GM21423 (cell line): ENCODE results near the gene PNCK.

Experiments
- ATAC-seq: cut with Tn5 transposase; IDR thresholded peaks from one replicate; pipeline ENCODE4 v1.9.1; 2021; ENCODE audit warnings: mild to moderate bottlenecking, moderate library complexity; ENCODE audit not compliant: unreplicated experiment

PNCK gene

GRCh38 chrX:153631907-153632594, 41.6 kb downstream of the PNCK start:
- no peak for ATAC-seq

DNA sequence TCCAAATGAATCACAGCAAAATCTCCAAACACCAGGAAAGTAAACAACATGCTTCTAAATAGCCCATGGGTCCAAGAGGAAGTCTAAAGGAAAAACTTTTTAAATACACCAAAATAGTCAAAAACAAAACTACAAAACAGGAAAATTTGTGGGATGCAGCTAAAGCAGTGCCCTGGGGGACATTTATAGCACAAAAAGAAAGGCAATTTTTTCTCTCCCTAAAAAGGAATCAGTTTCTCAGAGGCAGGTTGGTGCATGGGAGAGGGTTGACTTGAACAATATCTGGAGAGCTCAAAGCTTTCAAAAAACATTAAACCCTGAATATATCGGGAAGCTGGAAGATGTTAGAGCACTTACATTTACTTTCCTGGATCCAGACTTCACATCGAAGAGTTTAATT, 42.3 kb downstream of the PNCK start:
- no peak for ATAC-seq

GRCh38 chrX:153628665-153629064, 44.9 kb downstream of the PNCK start:
- no peak for ATAC-seq

DNA sequence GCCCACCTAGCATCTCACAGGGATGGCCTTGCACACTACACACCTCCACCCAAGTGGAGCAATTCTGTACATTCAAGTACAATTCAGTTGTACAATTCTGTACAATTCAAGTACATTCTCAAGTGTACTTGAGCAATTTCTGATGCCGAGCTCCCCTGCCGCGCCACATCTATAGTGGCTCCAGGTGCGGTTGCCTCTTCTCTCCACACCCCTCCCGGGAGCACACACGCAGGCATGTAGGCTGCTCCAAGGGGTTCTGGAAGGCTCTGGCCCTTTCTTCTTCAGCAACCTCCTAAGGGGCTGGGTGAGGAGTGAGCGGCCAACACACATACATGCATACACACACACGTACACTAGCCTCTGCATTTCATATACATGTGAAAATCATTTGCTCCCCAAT, 45.5 kb downstream of the PNCK start:
- ATAC-seq: no peak

- ATAC-seq: no peak
Measured at GRCh38 chrX:153627675-153628111, 45.9 kb downstream of the PNCK start.

- ATAC-seq: no peak
Measured at GRCh38 chrX:153626863-153627674, 46.5 kb downstream of the PNCK start.

DNA sequence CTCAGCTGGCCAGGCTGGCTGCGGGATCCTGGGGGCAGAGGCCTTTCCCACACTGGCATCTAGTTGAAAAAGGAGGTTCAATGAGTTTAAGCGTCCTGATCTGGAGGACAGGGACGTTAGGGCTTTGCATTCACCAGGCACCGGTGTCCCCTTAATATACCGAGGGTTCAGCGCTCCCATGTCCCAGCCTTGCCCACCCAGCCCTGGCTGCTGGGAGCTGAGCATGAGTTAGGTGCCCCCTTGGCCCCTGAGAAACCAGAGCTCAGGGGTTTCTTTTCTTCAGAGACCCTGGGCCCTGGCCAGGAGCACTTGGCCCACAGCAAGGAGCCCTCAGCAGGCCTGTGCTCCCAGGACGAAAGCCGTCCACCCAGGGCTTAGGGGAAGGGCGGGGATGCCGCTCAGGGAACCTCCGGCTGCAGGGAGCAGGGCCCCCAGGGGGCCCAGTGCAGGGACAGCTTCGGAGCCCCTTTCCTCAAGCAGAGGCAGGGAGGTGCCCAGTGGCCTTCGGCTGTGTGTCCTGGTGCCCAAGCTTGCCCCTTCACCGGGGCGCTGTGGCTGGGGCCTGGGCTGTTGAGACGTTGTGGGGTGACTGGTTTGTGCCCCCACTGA, 47.5 kb downstream of the PNCK start:
- ATAC-seq: no peak

GRCh38 chrX:153625271-153626024, 48.2 kb downstream of the PNCK start:
- no peak for ATAC-seq

DNA sequence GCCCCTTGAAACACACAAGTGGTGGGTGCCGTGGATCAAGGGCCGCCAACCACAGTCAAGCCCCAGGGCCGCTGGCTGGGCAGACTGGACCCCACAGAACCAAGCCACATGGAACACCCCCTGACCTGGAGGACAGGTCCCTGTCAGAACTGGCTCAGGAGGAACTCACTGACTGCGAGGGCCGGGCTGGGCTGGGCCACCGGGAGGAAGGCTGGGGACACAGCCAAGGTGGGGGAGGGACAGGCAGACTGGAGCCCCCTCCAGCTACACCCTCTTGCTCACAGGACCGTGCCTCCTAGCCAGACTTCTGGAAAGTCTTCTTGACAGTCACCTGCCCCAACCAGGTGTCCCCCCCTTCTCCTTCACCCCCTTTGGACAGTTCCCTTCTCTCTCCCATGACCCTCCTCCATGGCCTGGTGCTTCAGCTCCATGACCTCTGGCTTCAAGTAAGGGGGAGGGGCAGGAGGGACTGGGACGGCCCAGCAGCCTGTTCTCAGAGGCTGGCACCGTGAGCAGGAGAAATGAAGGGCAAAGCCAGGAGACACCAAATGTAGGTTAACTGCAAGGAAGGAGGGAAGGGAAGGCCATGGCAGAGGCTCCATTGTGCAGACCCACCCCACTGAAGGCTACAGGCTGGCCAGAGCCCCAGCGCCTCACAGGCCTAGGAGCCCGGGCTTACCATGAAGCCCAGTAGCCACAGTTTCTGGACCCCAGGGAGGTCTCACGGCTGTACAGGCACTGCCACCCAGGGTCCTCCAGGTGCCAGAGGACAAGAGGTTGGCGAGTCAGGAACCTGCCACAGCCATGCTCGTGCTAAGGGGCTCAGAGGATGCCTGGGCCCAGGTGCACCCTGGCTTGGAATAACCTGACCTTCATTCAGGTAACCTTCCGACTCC, 49.2 kb downstream of the PNCK start:
- ATAC-seq: no peak

- no peak for ATAC-seq
Measured at GRCh38 chrX:153623310-153624029, 50.1 kb downstream of the PNCK start.

DNA sequence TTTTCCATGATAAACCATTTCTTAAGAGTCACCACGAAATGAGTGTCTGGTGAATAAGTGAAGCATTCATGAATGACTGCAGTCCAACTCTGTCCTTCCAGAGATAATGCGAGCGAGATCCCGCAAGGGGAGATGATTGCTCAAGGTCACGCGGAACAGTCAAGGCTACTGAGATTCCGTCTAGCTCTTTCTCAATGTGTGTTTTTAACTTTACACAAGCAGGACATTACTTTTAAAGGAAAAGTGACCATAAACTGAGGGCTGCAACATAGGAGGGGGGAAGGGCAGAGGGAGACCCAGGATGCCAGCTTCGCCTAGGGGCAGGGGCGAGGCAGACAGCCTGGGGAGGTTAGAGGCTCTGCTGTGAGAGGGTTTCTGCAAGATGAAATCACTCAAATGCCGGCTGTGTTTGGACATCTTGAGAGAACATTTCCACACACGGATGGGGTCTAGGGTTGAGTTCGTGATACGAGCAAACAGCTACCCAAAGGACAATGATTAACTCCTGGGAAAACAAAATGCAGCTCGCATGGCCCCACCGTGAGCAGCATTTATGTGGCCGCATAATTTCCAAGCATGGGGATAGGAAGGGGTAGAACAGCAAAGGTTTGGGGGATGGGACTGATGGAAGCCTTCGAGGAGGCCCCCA, 50.8 kb downstream of the PNCK start:
- ATAC-seq: no peak

- no peak for ATAC-seq
Measured at GRCh38 chrX:153621949-153622598, 51.5 kb downstream of the PNCK start.

GRCh38 chrX:153620576-153620975, 53.0 kb downstream of the PNCK start:
- no peak for ATAC-seq
